Left cardiac atrium (tissue), 4 donors: ENCODE results near the gene KNDC1. TPM values are rescaled to one million over a fixed set of nuclear protein-coding genes. Genes with fewer than 3 reads are reported as not detected.

Experiments used
- ATAC-seq, 2 donors: fragments of 200-7000 bp; cut with Tn5 transposase; one replicate each; pipeline ENCODE4 v1.9.1; 2020; ENCODE audit warnings: mild to moderate bottlenecking in 2 of 2, moderate library complexity in 2 of 2
- DNase-seq: peaks from one replicate; pipeline ENCODE4 v3.0.0-alpha.2; 2020
- intact Hi-C, 2 donors: fragments of 100-400 bp; cut with DNase I; formaldehyde crosslinking; loops; one replicate each; pipeline versions ENCODE4 v1.14.1 to v1.15.1; 2022 to 2023
- total RNA-seq, 2 donors: library from RNA; stranded (reverse); fragmentation: NEBNext Ultra II Directional; extraction: Animal tissue kit (Norgen Biotek cat#: 25700); gene quantifications; one replicate each; pipeline ENCODE4 v1.2.1, GENCODE V29; 2021
- donor health status: DM: no; HTN: yes; CAD: no.
- donor health status: DM: no; HTN: yes; CAD: no; lungs with severe emphysema.
- donor health status: DM: yes; HTN: yes; CAD: no.
- donor health status: Dilated cardiomyopathy.

The KNDC1 gene
- total RNA-seq, 2 donors from 2014 or later, result 0.34 to 0.50 TPM

GRCh38 chr10:133124357-133125211, 35.4 kb upstream of the KNDC1 start:
- ATAC-seq (peak; percentile 74 to 77), DNase-seq (peak; percentile 31)
- intact Hi-C loops, result loop anchor here (5.0 to 10.0 kb wide), 2 partner anchors 287 to 290 kb away; no protein-coding TSS in a partner anchor

DNA sequence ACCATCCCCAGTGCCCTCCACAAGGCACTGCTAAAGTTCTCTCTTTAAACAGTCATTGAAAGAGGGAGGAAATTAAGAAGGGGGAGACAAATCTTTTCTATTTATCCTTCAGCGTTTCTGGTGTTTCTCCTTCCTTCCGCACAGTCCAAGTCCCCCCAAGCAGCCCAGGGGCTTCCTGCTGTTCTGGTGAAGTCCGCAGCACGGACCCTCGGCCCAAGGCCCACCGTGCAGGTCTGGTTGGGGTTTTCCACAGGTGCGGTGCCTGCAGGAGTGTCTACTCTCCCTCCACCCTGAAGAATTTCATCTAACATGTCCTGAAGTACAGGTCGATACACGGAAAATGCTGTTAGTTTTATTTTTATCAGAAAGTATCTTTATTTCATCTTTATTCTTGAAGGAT, 34.1 kb upstream of the KNDC1 start:
- intact Hi-C loops, result loop anchor here in 1 of 2 donors (10.0 kb wide), 1 partner anchor 291 kb away; no protein-coding TSS in a partner anchor
- no peak for DNase-seq
- no peak for ATAC-seq

GRCh38 chr10:133126431-133127290, 33.4 kb upstream of the KNDC1 start:
- intact Hi-C loops, result loop anchor here in 1 of 2 donors (10.0 kb wide), 1 partner anchor 292 kb away; no protein-coding TSS in a partner anchor
- ATAC-seq (no peak), DNase-seq (peak; percentile 18)

DNA sequence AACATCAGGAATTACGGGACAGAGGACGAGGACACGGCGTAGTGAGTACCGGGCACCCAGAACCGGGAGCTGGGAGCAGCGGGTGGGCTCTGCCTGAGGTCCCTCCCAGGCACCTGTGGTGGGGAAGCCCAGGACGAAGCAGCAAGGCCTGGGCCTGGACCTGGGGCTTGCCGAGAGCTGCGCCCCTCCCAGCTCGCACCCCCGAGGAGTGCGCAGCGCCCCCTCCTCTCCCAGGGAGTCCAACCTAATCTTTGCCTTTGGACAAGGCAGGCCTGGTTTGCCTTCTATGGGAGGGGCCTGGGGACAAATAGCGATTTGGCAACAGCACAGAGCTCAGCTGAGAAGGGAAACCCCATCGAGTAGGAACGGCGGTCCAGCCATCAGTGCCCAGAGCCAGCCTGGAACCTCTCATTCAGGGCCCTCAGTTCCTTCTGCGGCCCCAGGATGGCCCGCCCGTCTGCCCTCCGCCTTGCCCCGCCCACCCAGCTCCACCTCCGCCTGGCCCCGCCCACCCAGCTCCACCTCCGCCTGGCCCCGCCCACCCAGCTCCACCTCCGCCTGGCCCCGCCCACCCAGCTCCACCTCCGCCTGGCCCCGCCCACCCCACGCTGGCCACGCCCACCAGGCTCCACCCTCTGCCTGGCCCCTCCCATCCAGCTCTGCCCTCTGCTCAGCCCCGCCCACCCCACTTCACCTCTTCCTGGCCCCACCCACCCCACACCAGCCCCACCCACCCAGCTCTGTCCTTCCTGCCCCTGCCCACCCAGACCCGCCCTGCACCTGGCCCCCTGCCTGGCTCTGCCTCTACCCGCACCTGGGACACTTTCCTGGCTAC, 32.5 kb upstream of the KNDC1 start:
- ATAC-seq (no peak), DNase-seq (no peak)
- intact Hi-C loops, result loop anchor here in 1 of 2 donors (10.0 kb wide), 1 partner anchor 293 kb away; no protein-coding TSS in a partner anchor

DNA sequence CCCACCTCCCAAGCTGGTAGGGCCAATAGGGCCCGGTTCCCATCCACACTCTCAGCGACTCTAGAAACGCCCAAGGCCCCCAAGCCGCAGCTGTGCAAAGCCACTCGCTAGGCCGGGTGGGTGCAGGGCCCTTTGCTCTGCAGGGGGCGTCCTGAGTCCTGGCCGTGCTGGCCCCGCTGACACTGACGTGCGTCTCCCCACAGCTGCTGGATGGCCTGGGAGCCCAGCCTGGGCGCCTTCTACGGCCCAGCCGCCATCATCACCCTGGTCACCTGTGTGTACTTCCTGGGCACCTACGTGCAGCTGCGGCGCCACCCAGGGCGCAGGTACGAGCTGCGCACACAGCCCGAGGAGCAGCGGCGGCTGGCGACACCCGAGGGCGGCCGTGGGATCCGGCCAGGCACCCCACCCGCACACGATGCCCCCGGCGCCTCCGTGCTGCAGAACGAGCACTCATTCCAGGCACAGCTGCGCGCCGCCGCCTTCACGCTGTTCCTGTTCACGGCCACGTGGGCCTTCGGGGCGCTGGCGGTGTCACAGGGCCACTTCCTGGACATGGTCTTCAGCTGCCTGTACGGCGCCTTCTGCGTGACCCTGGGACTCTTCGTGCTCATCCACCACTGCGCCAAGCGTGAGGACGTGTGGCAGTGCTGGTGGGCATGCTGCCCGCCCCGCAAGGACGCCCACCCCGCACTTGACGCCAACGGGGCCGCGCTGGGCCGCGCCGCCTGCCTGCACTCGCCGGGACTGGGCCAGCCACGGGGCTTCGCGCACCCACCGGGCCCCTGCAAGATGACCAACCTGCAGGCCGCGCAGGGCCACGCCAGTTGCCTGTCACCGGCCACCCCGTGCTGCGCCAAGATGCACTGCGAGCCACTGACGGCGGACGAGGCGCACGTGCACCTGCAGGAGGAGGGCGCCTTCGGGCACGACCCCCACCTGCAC, 31.6 kb upstream of the KNDC1 start:
- ATAC-seq (no peak), DNase-seq (no peak)
- intact Hi-C loops, result loop anchor here in 1 of 2 donors (10.0 kb wide), 1 partner anchor 294 kb away; no protein-coding TSS in a partner anchor

GRCh38 chr10:133129071-133129858, 30.8 kb upstream of the KNDC1 start:
- ATAC-seq, result no peak

DNA sequence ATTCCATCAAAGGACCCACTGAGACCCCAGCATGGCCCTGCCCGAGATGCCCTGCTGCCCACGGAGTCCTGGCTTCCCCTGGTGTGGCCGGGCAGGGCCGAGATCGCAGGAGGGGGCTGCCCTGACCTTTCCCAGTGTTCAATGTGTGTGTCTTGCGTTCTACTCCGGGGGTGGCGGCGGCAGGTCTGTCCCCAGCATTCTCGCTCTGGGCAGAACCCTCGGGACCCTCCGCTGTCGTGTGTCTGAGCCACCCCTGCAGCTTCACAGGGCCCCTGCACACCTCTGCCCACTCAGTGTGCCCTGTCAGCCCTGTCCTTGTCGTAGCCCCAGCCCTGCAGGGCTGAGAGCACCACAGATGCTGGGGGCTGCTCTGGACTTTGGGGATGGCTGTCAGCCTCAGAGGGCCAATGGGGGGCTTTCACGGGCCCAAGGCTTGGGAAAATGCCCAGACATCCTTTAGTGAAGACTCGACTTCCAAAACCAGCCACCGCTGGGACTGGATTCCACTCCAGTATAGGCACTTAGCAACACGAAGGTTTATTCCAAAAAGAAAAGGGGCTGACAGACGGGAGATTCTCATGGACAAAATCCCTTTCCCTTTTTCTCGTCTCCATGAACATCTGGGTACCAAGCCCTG, 30.0 kb upstream of the KNDC1 start:
- intact Hi-C loops, result loop anchor here in 1 of 2 donors (10.0 kb wide), 1 partner anchor 295 kb away; no protein-coding TSS in a partner anchor
- DNase-seq, result no peak
- no peak for ATAC-seq

More at GRCh38 chr10:133129071-133129858, 30.8 kb upstream of the KNDC1 start:
- intact Hi-C loops, result loop anchor here in 1 of 2 donors (10.0 kb wide), 1 partner anchor 294 kb away; no protein-coding TSS in a partner anchor
- DNase-seq, result no peak

- ATAC-seq (no peak), DNase-seq (no peak)
- intact Hi-C loops, result no loop called here
Observed at GRCh38 chr10:133130602-133131001, 29.4 kb upstream of the KNDC1 start.

GRCh38 chr10:133131053-133131452, 29.0 kb upstream of the KNDC1 start:
- intact Hi-C loops, result no loop called here
- DNase-seq, result no peak
- ATAC-seq, result no peak

- ATAC-seq (no peak), DNase-seq (no peak)
- intact Hi-C loops, result no loop called here
Observed at GRCh38 chr10:133131734-133132472, 28.1 kb upstream of the KNDC1 start.

DNA sequence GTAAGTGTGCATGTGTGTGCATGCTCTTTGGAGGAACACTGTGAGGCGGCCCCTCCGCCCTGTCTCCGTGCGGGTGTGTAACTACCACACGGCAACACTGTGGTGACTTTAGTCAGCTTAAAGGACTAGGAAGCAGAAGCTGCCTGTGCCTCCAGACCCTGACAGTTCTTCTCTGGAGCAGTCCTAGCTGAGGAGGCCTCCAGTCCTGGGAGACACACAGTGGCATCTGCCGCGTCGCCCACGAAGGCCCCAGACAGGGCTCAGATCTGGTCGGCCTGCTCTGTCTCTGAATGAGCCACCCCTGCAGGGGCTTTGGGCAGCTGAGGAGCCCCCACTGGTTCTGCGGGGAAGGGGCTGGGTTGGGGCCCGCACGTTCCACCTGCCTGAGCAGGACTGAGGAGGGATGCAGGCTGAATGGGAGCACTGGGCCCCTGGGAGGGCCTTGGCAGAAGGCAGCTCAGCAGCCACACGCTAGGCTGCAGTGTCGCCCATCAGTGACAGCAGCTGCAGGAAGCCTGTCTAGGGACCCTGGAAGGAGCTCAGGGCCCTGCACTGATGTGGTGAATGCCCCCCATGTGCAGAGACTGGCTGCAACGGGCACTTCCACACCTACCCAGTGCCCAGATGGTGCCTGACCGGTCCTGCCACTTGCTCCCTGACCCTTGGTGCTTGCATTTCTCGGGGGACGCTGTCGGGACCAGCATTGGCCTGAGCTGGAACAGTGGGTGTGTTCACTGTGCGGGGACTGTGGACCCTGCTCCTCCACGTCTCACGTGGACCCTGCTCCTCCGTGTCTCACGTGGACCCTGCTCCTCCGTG, 27.3 kb upstream of the KNDC1 start:
- ATAC-seq, result no peak
- intact Hi-C loops, result no loop called here
- DNase-seq, result no peak

- DNase-seq, result no peak
Observed at GRCh38 chr10:133133471-133134231, 26.4 kb upstream of the KNDC1 start.

GRCh38 chr10:133134411-133135115, 25.5 kb upstream of the KNDC1 start:
- ATAC-seq (no peak), DNase-seq (no peak)
- intact Hi-C loops, result no loop called here

More at GRCh38 chr10:133133471-133134231, 26.4 kb upstream of the KNDC1 start:
- intact Hi-C loops, result no loop called here
- ATAC-seq, result no peak

- ATAC-seq (no peak), DNase-seq (no peak)
- intact Hi-C loops, result no loop called here
Observed at GRCh38 chr10:133135116-133135465, 24.9 kb upstream of the KNDC1 start.
